ENCODE data around the gene SLIT3.

The SLIT3 gene

GRCh38 chr5:169104937-169105494 lies 195.9 kb downstream of the SLIT3 start:
- no peak for DNase-seq (ENCODE audit: low spot score)

GRCh38 chr5:169103586-169104181 lies 197.3 kb downstream of the SLIT3 start:
- DNase-seq (ENCODE audit: low spot score) = no peak

DNA sequence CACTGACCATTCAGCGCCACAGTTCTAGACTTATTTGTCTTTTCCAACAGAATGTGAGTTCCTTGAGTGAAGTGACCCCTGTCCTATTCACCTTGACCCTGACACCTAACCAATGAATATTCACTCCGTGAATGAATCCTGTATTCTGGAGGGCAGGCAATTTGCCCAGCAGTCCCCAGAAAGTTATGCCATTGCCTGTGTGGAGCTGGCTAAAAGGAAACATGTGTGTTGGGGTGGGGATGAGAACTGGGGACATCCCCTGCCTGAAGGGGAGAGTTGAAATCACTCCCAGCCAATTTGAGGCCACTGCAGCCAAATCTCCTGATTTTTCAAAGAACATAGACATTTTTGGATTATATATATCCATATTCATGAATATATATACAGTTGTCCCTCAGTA lies 199.0 kb downstream of the SLIT3 start:
- no peak for DNase-seq (ENCODE audit: low spot score)

DNA sequence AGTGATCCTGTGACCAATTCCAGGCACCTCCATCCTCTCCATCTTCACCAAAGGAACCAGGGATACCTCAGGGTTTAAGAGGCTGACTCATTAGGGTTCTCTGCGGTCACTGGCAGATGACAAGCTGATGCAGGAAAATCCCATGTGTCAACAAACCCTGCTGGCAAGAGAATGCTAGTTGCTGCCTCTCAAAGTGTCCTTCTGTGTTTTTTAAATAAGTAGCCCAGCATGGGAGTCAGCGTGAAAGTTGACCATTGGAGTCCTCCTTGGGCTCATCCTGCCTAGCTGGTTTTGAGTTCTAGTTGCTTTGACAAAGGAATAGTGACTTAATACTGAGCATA lies 200.2 kb downstream of the SLIT3 start:
- DNase-seq (ENCODE audit: low spot score) = no peak

GRCh38 chr5:169099801-169100734 lies 200.9 kb downstream of the SLIT3 start:
- DNase-seq (ENCODE audit: low spot score) = no peak

DNA sequence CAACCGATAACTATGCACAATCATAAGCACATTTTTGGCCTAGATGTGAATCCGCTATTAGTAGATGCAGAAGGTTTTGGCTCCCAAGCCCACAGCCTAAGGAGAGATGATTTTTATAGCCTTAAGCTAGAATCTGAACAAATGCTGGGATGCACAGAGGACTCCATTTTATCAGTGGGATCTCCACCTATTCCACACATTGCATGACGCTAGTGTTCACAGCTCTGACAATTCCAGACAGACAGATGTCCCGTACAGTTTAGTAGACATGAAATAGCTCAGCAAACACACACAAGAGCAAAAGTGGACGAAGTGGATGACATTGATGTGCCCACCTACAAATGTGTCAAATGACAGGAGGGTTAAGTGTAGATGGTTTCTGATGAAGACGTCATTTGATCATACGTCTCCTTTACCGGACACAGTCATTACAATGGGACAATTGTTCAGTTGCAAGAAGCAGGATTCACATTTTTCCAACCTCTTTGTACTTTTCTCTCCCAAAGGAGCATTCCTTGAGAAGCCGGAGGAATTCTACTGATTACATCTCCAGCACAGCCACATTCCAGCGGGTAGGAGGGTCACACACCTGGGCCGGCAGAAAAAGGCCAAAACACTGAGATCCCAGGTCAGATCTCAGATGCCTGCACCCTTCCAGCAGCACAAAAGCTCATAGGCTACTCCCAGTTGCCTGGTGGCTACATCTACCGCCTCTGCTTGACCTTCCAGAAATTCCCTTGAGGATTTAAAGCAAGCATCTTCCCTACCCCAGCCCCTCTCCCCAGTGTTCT lies 202.4 kb downstream of the SLIT3 start:
- DNase-seq (ENCODE audit: low spot score) = no peak

DNA sequence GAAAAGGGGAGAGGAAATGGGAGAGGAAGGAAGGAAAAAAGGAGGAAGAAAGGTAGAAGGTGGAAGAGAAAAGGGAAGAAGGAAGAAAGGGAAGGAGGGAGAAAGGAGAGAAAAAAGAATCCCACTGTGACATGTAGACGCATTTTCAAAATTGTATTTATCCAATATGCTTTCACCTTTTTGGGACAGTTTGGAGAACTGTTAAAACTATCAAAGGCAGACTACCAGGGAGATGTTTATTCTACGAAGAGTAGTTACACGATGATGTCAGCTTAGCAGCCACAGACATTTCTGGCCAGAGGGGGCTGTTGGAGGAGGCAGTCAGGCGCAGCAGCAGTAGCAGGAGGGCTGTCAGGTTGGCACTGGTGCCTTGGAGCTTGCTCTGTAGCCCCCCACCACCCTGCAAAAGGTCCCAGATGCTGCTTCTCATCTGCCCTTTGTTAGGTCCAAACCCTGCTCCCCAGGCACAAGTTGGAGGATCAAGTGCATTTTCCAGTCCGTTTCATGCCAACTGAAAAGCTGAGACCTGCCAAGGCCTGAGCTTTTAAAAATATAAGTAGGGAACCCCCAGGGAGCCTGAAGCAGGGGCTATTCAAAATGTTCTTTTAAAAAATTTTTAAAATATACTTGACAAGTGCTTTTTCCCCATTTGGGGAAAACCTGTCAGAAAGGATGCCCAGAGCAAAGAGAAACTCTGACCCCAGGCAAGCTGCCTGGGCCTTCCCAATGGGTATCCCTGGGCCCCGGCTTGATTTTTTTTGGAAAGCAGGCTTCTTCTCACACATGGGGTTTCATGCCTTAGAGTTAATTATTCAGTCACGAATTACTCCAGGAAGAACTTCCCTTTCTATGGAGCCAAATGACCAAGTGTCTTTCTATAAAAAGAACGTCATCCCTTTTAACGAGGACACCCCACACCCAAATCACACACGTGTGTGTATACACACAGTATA lies 203.3 kb downstream of the SLIT3 start:
- DNase-seq (ENCODE audit: low spot score) = no peak

DNA sequence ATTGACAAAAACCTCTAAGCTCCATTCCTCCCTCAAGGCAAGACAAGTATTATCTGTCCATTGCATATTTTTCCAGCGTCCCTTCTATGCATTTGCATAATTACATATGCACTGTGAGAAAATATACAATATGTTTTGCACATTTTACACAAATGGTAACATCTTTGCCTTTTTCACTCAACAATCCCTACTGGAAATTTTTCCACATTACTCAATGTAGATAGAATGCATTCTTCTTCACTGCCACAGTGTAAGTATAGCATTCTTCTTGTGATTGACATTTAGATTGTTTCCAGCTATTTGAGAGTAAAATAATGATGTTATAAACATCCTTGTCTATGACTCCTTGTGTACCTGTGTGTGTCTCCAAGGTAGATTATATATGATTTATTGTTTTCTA lies 205.0 kb downstream of the SLIT3 start:
- DNase-seq (ENCODE audit: low spot score) = no peak

- no peak for DNase-seq (ENCODE audit: low spot score)
These were observed 205.5 kb downstream of the SLIT3 start for GRCh38 chr5:169095410-169095960.

DNA sequence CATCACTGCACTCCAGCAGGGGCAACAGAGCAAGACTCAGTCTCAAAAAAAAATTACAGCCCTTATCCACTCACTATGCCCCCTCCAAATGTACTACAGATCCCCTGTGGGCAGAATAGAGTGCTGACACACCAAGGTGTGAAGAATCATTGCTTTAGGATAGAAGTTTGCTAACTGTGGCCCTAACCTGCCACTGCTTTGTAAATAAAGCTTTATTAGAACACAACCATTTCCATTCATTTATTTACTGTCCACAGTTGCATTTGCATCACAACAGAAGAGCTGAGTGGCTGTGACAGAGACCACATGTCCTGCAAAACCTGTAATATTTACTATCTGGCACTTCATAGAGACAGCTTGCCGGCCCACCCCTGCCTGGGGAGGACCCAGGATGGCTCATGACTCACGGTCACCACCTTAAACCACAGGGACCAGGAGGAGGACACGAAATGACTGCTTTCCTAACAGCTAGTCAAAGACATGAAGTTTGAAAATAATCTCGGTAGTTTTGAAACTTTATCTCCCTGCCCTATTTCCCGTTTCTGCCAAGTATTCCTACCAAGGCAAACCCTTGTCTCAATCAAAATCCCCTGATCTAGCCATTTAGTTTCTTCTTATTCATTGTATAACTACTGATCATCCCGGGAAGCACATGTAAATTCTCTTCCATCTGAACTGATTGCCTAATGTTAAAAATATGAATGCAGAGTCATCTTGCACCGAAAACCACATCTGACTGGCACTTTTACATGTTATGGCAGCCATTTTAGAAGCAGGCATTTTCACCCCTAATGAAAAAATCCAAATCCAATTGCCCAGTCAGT lies 206.1 kb downstream of the SLIT3 start:
- DNase-seq (ENCODE audit: low spot score) = no peak

- DNase-seq (ENCODE audit: low spot score) = no peak
These were observed 209.5 kb downstream of the SLIT3 start for GRCh38 chr5:169091396-169091980.

GRCh38 chr5:169089343-169089742 lies 211.6 kb downstream of the SLIT3 start:
- DNase-seq (ENCODE audit: low spot score) = no peak

DNA sequence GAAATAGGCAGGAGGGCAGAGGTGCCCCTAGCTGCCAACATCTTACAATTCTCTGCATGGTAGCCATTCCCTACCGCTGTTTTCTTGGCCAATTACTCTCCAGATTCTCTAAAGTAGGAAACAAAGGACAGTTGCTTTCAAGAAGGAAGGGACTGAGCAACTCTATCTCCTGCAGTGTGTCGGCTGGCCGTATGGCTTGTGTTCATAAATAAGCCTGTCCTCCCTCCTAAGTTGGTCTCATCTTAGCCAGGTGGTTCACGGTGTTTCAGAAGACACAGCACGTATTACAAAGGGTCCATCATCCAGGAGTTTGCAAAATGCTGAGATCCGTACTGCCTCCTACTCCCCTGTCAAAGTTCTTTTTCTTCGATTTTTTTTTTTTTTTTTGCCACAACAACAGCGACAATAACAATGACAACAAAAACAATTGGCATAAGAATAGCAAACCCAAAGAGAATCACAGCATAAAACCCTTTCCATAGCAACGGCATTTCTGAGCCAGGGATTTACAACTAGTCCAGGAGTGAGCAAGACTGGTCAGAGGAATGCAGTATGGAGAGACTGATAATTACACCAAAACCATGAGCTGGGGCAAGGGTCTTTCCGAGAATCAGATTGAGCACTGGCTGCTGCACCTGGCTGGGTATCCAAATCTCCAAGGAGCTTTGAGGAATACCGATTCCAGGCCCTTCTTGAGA lies 212.8 kb downstream of the SLIT3 start:
- no peak for DNase-seq (ENCODE audit: low spot score)

- no peak for DNase-seq (ENCODE audit: low spot score)
These were observed 215.3 kb downstream of the SLIT3 start for GRCh38 chr5:169085636-169086035.

- DNase-seq (ENCODE audit: low spot score) = no peak
These were observed 215.7 kb downstream of the SLIT3 start for GRCh38 chr5:169085212-169085611.

DNA sequence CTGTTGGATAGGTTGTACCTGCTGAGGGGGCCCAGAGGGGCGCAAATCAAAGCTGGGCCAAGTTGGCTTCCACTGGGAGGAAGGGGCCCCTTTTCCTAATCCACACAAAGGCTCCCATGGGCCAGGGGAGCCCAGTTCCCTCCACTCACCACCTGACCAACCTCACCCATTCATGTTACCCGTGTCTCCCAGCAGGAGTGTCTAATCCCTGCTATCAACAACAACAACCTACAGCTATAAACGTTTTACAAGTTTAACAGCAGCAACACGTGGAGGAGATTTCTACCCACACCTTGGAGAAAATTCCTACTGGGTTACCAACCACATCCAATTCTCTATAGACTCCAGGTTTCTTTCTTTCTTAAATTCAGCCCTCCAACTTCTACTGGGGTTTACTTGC lies 216.2 kb downstream of the SLIT3 start:
- no peak for DNase-seq (ENCODE audit: low spot score)

- no peak for DNase-seq (ENCODE audit: low spot score)
These were observed 217.4 kb downstream of the SLIT3 start for GRCh38 chr5:169083394-169084018.

DNA sequence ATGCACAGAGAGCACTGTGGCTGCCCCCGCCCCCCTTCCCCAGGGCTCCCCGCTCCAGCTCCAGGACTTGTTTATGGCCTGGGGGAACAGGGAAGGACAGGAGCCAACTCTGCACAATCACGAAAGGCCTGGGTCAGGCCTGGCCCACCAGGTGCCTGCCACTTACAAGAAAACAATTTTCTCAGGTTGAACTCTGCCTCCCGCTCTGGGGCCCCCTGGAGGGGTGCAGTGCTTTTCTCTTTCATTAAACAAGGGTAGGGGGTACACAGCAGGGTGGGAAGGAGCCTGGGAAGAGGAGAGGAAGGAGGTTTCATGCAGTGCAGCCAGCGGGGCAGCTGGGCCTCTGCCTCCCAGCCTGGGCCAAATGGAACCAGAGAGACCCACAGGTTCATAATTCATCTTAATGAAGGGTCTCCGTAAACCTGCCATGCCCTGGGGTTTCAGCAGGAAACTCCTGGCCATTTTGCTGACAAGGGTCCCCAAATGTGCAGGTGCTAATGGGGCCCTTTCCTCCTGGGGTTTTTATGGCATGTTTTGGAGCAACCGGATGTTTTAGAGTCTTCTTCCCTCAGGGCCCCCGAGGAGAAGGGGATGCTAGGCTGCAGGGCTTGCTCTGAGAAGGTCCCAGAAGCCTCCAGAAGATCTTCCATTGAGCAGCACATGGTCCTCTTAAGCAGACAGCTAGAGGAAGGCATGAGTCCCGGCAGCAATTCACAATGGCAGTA lies 219.8 kb downstream of the SLIT3 start:
- no peak for DNase-seq (ENCODE audit: low spot score)
